CD14-positive monocyte (primary cell): ENCODE results near the gene GARIN3. TPM values are rescaled to one million over a fixed set of nuclear protein-coding genes. Genes with fewer than 3 reads are reported as not detected.

Experiments used
- DNase-seq, 3 donors: peaks; one replicate each; pipeline ENCODE4 v3.0.0-alpha.2; 2011 to 2022
- H2AFZ ChIP-seq: 2 replicates; pipeline ENCODE4 v1.6.0; 2012; ENCODE audit warnings: mild to moderate bottlenecking, low read depth, low read length, inconsistent platforms; ENCODE audit not compliant: insufficient read depth, poor library complexity, severe bottlenecking
- H3K27ac ChIP-seq, 2 donors: 1 replicate in 1 of 2; 2 replicates in 1 of 2; pipeline ENCODE4 v1.5.1; 2012 to 2013; ENCODE audit warnings: low read length in 2 of 2, control low read depth in 1 of 2, inconsistent platforms in 1 of 2, low read depth in 1 of 2, mild to moderate bottlenecking in 1 of 2
- H3K27me3 ChIP-seq, 2 donors: one replicate each; pipeline versions ENCODE4 v1.6.0 to v1.6.1; 2011 to 2013; ENCODE audit warnings: low read length in 2 of 2; ENCODE audit not compliant: control insufficient read depth in 2 of 2, insufficient read depth in 2 of 2
- H3K36me3 ChIP-seq, 2 donors: replicated peaks in 1 of 2; 1 replicate in 1 of 2; 2 replicates in 1 of 2; pipeline versions ENCODE4 v1.5.1 to v1.6.1; 2012 to 2013; ENCODE audit warnings: low read length in 2 of 2, control low read depth in 1 of 2, inconsistent platforms in 1 of 2, mild to moderate bottlenecking in 1 of 2; ENCODE audit not compliant: insufficient read depth in 2 of 2, control insufficient read depth in 1 of 2
- H3K4me1 ChIP-seq, 2 donors: 1 replicate in 1 of 2; 2 replicates in 1 of 2; pipeline versions ENCODE4 v1.5.1 to v1.6.1; 2012 to 2013; ENCODE audit warnings: low read length in 2 of 2, control low read depth in 1 of 2, inconsistent platforms in 1 of 2, mild to moderate bottlenecking in 1 of 2, moderate library complexity in 1 of 2; ENCODE audit not compliant: insufficient read depth in 2 of 2, control insufficient read depth in 1 of 2
- H3K4me2 ChIP-seq: replicated peaks from 2 replicates; pipeline ENCODE3; 2012; ENCODE audit warnings: low read length, moderate library complexity, mild to moderate bottlenecking; ENCODE audit not compliant: poor library complexity, severe bottlenecking; ENCODE audit errors: extremely low read depth
- H3K4me3 ChIP-seq, 3 experiments: fragments of 200-600 bp in 1 of 3; sonication (generic) in 1 of 3; replicated peaks in 1 of 3; 1 replicate in 2 of 3; 2 replicates in 1 of 3; pipeline ENCODE4 v1.5.1; 2011 to 2013; ENCODE audit warnings: low read length in 3 of 3, mild to moderate bottlenecking in 3 of 3, control low read depth in 2 of 3, low read depth in 2 of 3, inconsistent platforms in 1 of 3, moderate library complexity in 1 of 3
- H3K79me2 ChIP-seq: 2 replicates; pipeline ENCODE4 v1.6.0; 2012; ENCODE audit warnings: mild to moderate bottlenecking, control low read depth, inconsistent platforms, low read length, moderate library complexity; ENCODE audit not compliant: insufficient read depth
- H3K9ac ChIP-seq: 2 replicates; pipeline ENCODE4 v1.6.0; 2017; ENCODE audit warnings: low read length, mild to moderate bottlenecking; ENCODE audit not compliant: insufficient read depth, poor library complexity, severe bottlenecking
- H3K9me3 ChIP-seq, 2 donors: replicated peaks in 1 of 2; 1 replicate in 1 of 2; 2 replicates in 1 of 2; pipeline versions ENCODE4 v1.5.1 to v1.6.1; 2012 to 2013; ENCODE audit warnings: low read length in 2 of 2, control low read depth in 1 of 2; ENCODE audit not compliant: control insufficient read depth in 1 of 2, insufficient read depth in 1 of 2
- H4K20me1 ChIP-seq: 2 replicates; pipeline ENCODE4 v1.6.0; 2012; ENCODE audit warnings: mild to moderate bottlenecking, low read length, control low read depth, moderate library complexity; ENCODE audit not compliant: insufficient read depth
- H3K27ac Mint-ChIP-seq, 7 donors: one replicate each; pipeline ENCODE4 v1.8.0; 2020; ENCODE audit warnings: mild to moderate bottlenecking in 7 of 7, mixed read lengths in 7 of 7, moderate library complexity in 6 of 7, inconsistent platforms in 2 of 7
- H3K27me3 Mint-ChIP-seq, 3 donors: one replicate each; pipeline ENCODE4 v1.8.0; 2021 to 2022; ENCODE audit warnings: low read depth in 3 of 3, mild to moderate bottlenecking in 3 of 3, mixed read lengths in 3 of 3, moderate library complexity in 3 of 3, inconsistent platforms in 1 of 3
- H3K36me3 Mint-ChIP-seq, 2 donors: one replicate each; pipeline ENCODE4 v1.8.0; 2020; ENCODE audit warnings: mixed read lengths in 2 of 2, inconsistent platforms in 1 of 2, mild to moderate bottlenecking in 1 of 2
- H3K4me1 Mint-ChIP-seq: one replicate; pipeline ENCODE4 v1.8.0; 2020; ENCODE audit warnings: mild to moderate bottlenecking, mixed read lengths
- H3K4me3 Mint-ChIP-seq, 2 donors: one replicate each; pipeline ENCODE4 v1.8.0; 2020; ENCODE audit warnings: mild to moderate bottlenecking in 2 of 2, mixed read lengths in 2 of 2, moderate library complexity in 1 of 2
- H3K9me3 Mint-ChIP-seq, 7 donors: one replicate each; pipeline ENCODE4 v1.8.0; 2020 to 2022; ENCODE audit warnings: mixed read lengths in 7 of 7, mild to moderate bottlenecking in 6 of 7, moderate library complexity in 6 of 7, inconsistent platforms in 2 of 7
- WGBS: methylation state at CpG from one replicate; pipeline ENCODE4 v1.1.5; 2013; ENCODE audit warnings: missing lambda C conversion rate; ENCODE audit not compliant: insufficient coverage; 5-methylcytosine and 5-hydroxymethylcytosine counted together
- intact Hi-C, 2 donors: fragments of 100-400 bp; cut with micrococcal nuclease; formaldehyde crosslinking; loops; one replicate each; pipeline versions ENCODE4 v1.15.0 to v1.15.1; 2023
- polyA plus RNA-seq, 3 donors: library from polyadenylated mRNA; depleted of rRNA in 1 of 3; unstranded in 2 of 3; stranded (reverse) in 1 of 3; fragments of 300-500 nt in 2 of 3; fragments of >200 nt in 1 of 3; fragmentation: Illumina TruSeq in 2 of 3; gene quantifications; 1 replicate in 2 of 3; 2 replicates in 1 of 3; pipeline ENCODE4 v1.2.3, GENCODE V29; 2012 to 2021
- TF ChIP-seq, protein P1 (sequence below): fragments of 200-600 bp; IDR thresholded peaks from one replicate; pipeline ENCODE4 v1.8.0; 2022; ENCODE audit warnings: antibody characterized with exemption, mild to moderate bottlenecking

Gene GARIN3
- polyA plus RNA-seq, 3 donors: not detected

DNA sequence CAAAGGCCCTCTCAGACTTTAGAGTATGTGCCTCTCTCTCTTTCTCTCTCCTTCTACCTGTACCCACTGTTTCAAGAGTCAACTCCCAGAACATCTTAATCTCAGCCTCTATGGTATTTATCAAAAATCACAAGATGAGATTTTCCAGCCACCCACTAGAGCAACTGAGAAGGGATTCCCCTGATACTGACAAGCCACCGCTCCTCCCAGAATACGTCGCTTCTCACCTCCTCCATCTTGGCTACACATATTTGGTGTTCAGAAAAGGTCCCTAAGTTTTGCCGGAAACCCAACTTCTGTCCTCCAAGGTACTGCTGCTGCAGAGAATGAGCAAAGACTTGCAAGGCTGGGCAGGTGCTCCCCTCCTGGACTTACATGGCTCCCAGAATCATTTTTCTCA, 6.1 kb downstream of the GARIN3 start:
- peak overlapping the region in 1 of 7 donors; percentile 76 for H3K27ac Mint-ChIP-seq
- intact Hi-C loops: no loop called here

DNA sequence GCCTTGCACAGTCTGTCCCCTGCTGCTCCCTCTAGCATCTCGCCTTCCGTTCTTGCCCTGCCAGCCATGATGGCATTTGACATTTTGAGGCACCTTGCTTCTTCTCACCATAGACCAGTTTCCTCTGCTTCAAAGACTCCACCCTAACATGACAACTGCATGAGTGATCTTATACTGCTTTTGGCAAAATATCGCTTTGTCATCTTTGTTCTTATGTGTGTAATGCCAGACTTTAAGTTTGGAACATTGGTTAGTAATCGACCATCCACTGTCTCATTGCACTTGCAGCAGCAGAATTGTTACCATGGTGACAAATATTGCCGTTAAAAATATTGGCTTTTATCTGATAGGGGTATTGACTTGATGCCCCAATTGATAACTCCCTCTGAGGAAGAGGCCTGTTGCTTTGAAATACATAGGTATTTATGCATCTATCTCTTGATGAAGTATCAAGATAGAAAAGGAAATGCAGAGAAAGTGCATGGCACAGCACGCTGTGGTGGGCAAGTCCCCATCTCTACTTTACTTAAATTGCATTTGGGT, 6.8 kb downstream of the GARIN3 start:
- Mint-ChIP-seq H3K27ac (peak overlapping the region in 1 of 7 donors; percentile 1), H3K9me3 (peaks cover 0 to 2% (median 0%) of the 10 kb centered on the region in 7 donors), H3K27me3 (peaks cover 2 to 15% (median 9%) of the 10 kb centered on the region in 3 donors), H3K36me3 (no peaks in the 10 kb centered on the region), H3K4me1 (no peaks in the 10 kb centered on the region), H3K4me3 (no peak overlapping the region)
- no peaks in the 10 kb centered on the region for H3K79me2 ChIP-seq
- TF ChIP-seq, protein P1, sequence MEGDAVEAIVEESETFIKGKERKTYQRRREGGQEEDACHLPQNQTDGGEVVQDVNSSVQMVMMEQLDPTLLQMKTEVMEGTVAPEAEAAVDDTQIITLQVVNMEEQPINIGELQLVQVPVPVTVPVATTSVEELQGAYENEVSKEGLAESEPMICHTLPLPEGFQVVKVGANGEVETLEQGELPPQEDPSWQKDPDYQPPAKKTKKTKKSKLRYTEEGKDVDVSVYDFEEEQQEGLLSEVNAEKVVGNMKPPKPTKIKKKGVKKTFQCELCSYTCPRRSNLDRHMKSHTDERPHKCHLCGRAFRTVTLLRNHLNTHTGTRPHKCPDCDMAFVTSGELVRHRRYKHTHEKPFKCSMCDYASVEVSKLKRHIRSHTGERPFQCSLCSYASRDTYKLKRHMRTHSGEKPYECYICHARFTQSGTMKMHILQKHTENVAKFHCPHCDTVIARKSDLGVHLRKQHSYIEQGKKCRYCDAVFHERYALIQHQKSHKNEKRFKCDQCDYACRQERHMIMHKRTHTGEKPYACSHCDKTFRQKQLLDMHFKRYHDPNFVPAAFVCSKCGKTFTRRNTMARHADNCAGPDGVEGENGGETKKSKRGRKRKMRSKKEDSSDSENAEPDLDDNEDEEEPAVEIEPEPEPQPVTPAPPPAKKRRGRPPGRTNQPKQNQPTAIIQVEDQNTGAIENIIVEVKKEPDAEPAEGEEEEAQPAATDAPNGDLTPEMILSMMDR: no peak
- no peak for DNase-seq
- no peak overlapping the region for H2AFZ ChIP-seq
- no peaks in the 10 kb centered on the region for H3K27me3 ChIP-seq
- H3K4me1 ChIP-seq: no peaks in the 10 kb centered on the region
- 95% methylated on average over 2 of the region's 6 CpGs for WGBS
- intact Hi-C loops: no loop called here
- H3K4me2 ChIP-seq: no peak overlapping the region
- H4K20me1 ChIP-seq: no peaks in the 10 kb centered on the region
- H3K36me3 ChIP-seq: no peaks in the 10 kb centered on the region
- H3K9me3 ChIP-seq: no peaks in the 10 kb centered on the region
- H3K4me3 ChIP-seq: no peak overlapping the region
- H3K27ac ChIP-seq: no peak overlapping the region
- H3K9ac ChIP-seq: no peak overlapping the region

More for the DNA sequence above, 6.1 kb downstream of the GARIN3 start:
- Histone ChIP-seq H3K27me3 (no peaks in the 10 kb centered on the region), H4K20me1 (no peaks in the 10 kb centered on the region), H3K4me2 (no peak overlapping the region), H3K27ac (no peak overlapping the region), H3K79me2 (no peaks in the 10 kb centered on the region), H3K9ac (no peak overlapping the region), H3K4me3 (no peak overlapping the region), H3K36me3 (no peaks in the 10 kb centered on the region), H3K9me3 (no peaks in the 10 kb centered on the region), H3K4me1 (no peaks in the 10 kb centered on the region), H2AFZ (no peak overlapping the region)
- H3K4me3 Mint-ChIP-seq: no peak overlapping the region
- DNase-seq: no peak
- peaks cover 0 to 2% (median 0%) of the 10 kb centered on the region in 7 donors for H3K9me3 Mint-ChIP-seq
- H3K36me3 Mint-ChIP-seq: no peaks in the 10 kb centered on the region
- 100% methylated on average over 4 of the region's 4 CpGs for WGBS
- TF ChIP-seq, protein P1: no peak
- peaks cover 2 to 12% (median 9%) of the 10 kb centered on the region in 3 donors for H3K27me3 Mint-ChIP-seq
- H3K4me1 Mint-ChIP-seq: no peaks in the 10 kb centered on the region
